ENCODE measurements around the gene SUMO1.
"Not testable (repeated sequence)": the region's sequence is repeated elsewhere in the genome, so short reads cannot be mapped to it uniquely, and the experiment has no call there.

Gene SUMO1

DNA sequence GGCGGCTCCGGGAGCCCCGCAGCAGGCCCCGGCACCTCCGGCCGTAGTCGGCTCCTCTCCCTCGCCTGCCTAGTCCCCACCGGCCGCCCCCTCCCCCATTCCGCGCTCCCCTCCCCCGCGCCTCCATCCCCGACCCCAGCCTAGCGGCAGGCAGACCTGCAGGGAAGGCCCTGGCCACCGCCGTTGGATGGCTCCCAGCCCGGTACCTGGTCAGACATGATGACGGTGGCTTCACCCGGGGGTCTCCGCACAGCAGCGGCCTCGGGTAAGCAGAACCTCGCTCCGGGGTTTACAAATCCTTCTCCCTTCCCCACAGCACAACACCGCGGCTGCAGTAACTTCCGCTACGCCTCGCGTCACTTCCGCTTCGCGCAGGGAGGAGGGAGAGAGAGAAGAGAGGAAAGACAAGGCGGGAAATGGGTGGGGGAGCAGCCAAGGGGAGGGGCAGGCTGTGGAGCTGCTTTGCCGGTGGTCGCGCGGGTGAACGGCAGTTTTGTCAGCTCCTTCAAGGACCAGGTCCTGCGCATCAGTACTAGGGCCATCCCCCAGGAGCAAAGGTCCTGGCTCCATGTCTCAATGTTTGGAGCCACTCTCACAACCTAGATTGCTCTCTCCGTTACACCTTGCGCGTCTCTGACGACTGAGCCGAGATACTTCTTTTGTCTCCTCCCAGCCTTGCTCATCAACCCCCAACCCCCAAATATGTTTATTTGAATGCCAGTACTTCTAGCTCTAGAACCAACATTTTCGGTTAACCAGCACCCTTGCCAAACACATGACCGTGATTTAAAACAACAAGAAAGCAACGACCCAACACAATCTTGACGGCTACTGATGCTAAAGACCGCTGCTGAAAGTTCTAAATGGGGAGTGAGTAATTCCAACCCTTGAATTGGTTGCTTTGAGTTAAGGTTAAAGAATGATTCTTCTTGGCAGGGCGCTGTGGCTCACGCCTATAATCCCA is at the start of gene SUMO1:
TSS of gene SUMO1 (minus strand) at position 364 of the 964 bp plus-strand sequence. CDS start at position 218, 146 bp downstream.
- peak; percentile 82 for DNase-seq

- no peak for DNase-seq
Measured at GRCh38 chr2:202286595-202286994, 48.2 kb upstream of the SUMO1 start.

DNA sequence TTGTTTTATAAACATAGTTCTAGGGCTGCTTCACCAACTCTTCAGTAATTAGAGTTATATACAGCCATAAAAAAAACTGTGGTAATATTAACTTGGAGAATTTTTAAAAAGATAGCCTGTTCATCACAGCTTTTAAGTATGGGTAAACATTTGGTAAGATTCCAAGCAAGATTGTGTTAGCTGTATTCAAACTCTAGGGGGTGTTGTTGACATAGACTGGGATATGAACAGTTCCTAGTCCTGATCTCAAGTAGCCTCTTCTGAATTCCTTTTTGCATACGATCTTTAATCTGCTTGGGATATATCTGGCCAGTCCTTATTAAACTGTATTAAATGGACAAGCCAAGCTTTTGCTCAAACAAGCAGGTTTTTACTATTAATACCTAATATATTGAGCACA is 40.5 kb upstream of the SUMO1 start:
- no peak for DNase-seq

DNA sequence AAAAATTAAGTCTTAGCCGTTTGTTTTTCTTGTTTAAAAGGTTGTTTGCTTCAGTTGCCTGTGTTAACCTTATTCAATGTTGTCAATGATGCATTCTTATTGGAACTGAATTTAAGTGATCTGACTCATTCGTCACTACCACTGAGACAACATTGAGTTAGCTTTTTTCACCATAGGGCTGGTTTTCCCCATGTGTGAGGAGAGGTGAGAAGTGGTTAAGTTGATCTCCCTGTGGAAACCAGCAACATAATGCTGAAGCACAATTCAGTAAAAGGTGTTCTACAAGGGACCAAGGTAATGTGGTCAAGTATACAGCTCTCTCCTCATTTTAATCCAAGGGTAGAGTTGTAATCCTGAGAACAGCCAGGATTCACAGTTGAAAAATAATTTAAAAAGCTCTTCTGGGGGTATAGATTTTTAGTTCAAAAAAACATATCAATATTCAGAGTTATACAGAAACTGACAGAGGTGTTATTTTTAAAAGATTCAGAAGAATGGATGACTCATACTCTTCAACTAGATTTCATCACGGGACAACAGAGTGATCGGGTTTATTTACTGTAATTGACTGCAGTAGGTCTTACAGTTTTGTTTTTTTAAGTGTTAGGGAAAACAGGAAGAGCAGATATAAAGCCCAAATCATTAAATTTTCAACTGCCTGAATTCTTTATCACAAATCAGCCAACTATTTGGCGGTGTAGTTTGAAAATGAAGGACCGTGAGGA is 39.8 kb upstream of the SUMO1 start:
- no peak for DNase-seq

DNA sequence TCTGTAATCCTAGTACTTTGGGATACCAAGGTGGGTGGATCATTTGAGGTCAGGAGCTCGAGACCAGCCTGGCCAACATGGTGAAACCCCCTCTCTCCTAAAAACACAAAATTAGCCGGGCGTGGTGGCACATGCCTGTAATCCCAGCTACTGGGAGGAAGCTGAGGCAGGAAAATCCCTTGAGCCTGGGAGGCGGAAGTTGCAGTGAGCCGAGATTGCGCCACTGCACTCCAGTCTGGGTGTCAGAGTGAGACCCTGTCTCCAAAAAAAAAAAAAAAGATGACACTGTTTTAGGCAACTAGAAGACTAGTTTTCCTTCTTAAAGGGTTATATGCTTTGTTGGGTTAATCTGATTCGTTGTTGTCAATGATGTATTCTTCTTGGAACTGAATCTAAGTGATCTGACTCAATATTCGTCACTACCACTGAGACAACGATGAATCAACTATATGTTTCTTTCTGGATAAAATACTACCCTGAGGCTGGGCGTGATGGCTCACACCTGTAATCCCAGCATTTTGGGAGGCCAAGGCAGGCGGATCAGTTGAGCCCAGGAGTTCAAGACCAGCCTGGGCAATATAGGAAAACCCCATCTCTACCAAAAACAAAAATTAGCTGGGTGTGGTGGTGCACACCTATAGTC is 37.8 kb upstream of the SUMO1 start:
- DNase-seq: not testable (repeated sequence)

GRCh38 chr2:202270487-202270886 is 32.1 kb upstream of the SUMO1 start:
- no peak for DNase-seq

- no peak for DNase-seq
Measured at GRCh38 chr2:202269585-202269984, 31.2 kb upstream of the SUMO1 start.

DNA sequence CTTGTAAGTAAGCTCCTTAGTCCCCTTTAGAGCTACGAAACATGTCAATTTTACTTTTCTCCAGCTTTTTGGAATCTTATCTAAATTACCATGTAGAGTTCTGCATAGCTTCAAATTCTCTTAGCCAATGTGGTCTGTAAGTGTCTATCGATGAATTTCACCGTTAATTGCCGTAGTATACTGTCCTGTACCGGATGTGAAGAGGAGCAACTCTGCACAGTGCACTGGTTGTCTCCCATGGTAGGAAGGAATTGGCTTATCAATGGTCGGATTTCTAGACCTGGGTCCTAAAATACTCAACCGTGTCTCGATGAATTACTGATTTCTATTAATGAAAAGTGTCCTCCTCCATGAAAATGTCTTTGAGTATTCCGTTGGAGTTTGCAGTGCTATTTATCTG is 29.1 kb upstream of the SUMO1 start:
- no peak for DNase-seq

- peak; percentile 85 for DNase-seq
Measured at GRCh38 chr2:202265467-202266277, 27.3 kb upstream of the SUMO1 start, which contains the start of gene NOP58. NOP58 (plus strand) TSS chr2:202265763; CDS start chr2:202265942, 179 bp downstream.

GRCh38 chr2:202261531-202261930 is 23.1 kb upstream of the SUMO1 start:
- DNase-seq: no peak

DNA sequence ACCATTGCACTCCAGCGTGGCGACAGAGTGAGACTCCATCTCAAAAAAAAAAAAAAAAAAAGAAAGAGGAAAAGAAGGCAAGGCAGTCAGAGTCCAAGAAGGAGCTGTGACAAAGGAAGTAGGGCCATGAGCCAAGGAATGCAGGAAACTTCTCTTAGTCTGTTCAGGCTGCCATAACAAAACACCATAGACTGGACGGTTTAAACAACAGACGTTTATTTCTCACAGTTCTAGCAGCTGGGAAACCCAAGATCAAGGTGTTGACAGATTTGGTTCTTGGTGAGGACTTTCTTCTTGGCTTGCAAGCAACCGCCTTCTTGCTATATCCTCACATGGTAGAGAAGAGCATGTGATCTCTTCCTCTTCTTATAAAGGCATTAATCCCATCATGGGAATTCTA is 13.1 kb upstream of the SUMO1 start:
- no peak for DNase-seq

DNA sequence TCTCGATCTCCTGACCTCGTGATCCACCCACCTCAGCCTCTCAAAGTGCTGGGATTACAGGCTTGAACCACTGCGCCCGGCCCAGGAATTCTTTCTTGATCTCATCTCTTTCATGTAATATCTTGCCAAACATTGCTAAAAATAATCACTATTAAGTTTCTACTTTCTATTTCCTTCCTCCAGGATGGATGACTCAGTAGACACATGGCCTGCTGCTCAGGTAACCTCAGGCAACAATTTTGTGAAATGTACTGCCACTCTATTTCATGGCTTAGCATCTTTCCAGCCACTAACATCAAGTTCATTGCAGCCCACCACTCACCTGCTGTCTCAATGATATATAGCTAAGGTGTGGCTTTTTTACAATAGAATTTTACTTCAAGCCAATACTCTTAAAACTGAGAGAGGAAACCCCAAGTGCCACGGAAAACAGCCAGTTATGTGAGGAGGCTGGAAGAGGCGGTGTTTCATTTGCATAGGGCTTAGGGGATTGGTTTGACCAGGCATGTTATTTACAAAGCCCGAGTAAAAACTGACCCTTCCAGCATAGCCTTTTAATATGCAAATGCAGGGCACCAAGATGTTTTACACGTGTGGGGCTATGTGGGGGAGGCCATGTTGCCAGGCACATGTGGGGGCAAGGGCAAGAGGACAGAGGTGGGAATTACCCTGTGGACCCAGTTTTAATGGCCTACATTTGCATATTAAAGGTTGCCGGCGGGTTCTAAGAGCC is 11.3 kb upstream of the SUMO1 start:
- no peak for DNase-seq

GRCh38 chr2:202247710-202248109 is 9.3 kb upstream of the SUMO1 start:
- not testable (repeated sequence) for DNase-seq

DNA sequence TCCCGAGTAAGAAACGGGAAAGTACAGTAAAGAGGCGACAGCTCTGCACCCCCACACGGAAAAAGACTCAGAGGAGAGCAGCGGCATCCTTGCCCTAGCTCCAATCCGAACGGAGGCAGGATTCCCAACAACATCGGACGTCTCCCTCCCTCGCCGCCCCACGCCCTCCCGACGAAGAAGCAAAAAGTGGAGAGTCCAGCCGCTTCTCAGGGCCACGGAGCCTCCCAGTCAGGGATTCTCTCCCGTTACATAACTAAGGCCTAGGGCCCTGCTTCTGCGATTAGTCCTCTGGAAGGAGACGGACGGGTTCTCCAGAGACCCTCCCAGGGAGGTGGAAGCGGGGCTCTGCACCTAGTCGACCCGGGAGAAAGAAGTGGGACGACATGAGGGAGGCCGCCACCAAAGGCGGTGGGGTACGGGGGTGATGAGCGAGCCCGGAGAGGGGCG is 587 bp downstream of the SUMO1 start:
- DNase-seq: no peak

GRCh38 chr2:202221873-202222272 is 16.5 kb downstream of the SUMO1 start:
- DNase-seq: no peak

- no peak for DNase-seq
Measured at GRCh38 chr2:202215179-202215578, 23.2 kb downstream of the SUMO1 start.

DNA sequence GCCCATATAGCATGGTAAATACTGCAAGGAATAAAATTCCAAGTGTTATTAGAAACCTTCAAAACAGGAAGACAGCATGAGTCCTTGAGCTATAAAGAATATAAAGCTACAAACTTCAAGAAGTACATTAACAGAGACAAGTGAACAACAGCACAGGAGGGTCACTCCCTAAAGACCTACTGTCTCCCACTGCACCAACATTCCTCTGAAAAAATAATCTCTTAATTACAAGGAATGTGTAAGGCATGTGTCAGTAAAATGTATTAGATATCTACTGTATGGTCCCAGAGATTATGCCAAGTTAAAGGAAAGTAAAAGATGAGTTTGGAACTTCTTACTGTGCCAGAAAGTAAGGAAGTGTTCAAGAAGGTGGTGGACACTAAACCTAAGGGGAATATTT is 29.9 kb downstream of the SUMO1 start:
- DNase-seq: no peak

DNA sequence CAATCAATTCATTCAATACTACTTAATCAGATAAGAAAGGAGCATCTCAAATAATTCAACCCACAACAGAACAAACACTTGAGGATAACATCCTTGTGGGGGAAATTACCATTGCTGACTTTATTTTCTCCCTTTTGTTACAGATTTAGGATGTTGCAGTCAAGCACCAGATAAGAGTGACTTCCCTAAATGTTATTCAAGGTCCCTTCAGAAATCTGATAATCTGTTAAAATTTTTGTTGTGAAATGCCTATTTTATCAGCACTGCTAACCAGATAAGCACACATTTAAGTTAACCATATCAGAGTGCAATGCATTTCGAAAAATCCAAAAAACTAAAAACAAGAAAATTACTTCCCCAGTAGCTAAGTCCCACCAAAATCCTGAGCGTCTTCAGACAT is 33.5 kb downstream of the SUMO1 start:
- no peak for DNase-seq

- DNase-seq: no peak
Measured at GRCh38 chr2:202203348-202203747, 35.0 kb downstream of the SUMO1 start.

GRCh38 chr2:202201220-202202160 is 36.9 kb downstream of the SUMO1 start:
- DNase-seq: no peak

Data from NCI-H510A (cell line).